Stimulated activated CD8-positive, alpha-beta memory T cell treated with anti-CD3 and anti-CD28 coated beads, Interleukin-2, amount 100 ng/mL, for 48 hours (primary cell): ENCODE measurements around the gene COL23A1.
"Not testable (repeated sequence)": the region's sequence is repeated elsewhere in the genome, so short reads cannot be mapped to it uniquely, and the experiment has no call there.

Experiments used
- DNase-seq, 2 donors: peaks; one replicate each; pipeline ENCODE4 v3.0.0-alpha.2; 2020; ENCODE audit warnings: low read depth in 2 of 2

Gene COL23A1

DNA sequence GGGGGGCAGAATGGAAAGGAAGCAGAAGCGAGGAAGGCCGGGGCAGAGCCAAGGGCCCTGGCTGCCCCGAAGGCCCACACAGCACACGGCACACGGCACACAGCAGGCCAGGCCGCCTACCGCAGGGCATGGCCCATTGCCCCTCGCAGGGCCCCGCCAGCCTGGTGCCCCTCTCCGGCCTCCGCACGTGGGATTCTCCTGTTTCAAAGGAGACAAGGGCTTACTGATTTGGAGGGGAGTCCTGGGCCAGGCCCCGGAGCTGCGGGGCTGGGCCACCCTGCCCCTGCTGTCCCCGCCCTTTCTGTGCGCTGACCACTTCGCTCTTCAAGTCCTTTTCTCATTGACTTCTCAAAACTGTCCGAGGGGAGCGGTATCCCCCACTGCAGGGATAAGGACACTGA lies 349.9 kb downstream of the COL23A1 start:
- no peak for DNase-seq

DNA sequence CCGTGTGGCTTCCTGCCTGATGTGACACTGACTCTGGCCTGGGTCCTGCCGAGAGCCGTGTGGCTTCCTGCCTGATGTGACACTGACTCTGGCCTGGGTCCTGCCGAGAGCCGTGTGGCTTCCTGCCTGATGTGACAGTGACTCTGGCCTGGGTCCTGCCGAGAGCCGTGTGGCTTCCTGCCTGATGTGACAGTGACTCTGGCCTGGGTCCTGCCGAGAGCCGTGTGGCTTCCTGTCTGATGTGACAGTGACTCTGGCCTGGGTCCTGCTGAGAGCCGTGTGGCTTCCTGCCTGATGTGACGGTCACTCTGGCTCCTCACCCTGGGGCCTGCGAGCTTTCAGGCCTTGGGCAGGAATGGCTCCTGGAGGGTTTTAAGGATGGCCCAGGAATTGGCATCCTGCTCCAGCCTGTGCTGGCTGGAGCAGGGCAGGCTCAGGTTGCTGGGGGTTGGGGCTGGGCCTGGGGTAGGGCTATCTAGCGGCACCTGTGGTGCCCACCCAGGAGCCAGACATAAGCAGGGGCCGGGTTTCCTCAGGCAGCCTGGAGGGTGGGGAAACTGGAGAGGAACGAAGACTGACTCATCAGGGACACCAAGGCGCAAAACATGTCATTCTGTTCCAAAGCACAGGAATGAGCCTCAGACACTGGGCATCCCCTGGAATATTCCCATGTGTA lies 350.4 kb downstream of the COL23A1 start:
- not testable (repeated sequence) for DNase-seq

DNA sequence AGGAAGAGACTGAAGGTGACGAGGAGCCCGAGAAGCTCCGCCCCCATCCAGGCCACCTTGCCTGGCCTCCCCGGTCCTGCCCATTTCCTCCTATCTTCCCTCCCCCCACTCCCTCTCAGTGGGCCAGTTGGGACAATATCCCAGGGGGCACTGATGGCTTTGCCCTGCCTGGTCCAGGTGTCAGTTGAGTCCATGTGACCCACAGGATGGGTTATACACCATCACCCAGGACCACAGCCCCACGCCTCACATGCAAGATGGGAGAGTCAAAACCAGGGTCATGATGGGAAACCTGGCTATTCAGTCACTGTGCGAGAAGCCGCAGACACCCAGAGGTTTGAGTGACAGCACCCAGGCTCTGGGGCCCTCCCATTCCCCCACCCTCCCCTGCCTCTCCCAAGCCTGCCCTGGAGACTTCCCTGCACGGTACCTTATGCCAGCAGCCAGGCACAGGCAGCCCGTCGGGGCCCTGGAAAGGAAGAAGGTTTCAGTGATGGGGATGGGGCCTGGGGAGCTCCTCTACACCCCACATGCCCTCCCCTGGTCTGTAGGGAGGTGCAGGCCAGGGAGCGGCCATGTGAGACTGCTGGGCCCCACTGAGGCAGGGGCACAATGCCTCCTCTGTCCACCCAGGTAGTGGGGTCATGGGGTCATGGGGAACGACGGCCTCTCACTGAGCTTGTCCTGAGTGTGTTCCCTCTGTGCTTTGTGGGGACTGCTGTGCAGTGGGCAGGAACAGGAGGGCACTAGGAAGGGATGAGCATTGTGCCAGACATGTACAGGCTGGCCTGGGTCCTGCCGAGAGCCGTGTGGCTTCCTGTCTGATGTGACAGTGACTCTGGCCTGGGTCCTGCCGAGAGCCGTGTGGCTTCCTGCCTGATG lies 351.2 kb downstream of the COL23A1 start:
- no peak for DNase-seq

DNA sequence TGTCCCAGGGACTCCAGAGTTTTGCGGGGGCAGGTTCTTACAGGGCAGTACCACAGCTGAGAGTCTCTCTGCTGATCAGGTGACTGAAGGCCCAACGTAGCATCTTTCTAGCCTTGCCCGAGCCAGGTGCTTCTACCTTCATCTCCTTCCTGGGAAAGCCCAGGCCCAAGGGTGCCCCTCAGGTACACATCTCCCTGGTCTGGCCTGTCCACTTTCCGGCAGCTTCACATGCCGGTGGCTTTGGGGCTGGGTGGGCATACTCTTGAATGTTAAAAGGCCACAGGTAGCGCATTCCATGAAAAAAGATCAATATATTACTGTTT lies 351.9 kb downstream of the COL23A1 start:
- no peak for DNase-seq

DNA sequence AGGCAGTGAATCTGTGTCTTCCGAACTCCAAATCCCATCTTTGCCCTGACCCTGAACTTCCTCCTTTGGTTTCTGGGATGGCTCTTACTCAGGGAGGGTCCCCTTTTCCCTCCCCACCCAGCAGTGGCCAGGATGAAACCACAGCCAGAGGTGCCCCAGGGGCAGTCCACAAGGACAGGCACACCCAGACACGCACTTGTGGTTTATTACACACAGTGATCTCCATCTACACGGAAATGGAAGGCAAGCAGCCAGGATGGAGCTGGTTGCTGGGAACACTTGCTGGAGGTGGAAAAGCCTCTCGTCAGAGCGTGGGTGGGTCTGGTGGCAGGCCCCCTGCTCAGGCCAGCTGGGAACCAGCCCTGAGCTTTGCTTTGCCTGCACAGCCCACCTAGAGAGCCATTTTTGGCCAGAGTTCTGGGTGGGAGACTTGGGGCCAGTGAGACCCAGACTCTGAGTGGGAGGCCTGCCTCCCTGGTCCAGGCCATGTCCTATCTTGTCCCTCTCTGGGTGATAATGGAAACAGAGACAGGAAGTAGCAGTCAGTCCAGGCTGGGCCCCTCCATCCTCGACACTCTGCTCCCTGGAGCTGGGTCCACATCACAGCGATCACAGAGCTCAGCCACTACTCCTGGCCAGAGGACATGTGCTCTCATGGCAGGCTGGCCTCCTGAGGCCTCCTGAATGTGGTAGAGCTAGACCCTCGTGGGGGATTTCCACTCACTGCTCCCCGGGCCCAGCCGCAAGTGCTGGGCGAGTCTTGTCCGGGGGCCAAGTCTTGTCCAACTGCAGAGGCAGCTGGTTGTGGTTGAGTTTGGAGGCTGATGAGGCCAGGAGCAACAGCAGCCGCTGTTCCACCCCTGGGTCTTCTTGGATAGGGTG lies 352.5 kb downstream of the COL23A1 start:
- DNase-seq, result no peak

DNA sequence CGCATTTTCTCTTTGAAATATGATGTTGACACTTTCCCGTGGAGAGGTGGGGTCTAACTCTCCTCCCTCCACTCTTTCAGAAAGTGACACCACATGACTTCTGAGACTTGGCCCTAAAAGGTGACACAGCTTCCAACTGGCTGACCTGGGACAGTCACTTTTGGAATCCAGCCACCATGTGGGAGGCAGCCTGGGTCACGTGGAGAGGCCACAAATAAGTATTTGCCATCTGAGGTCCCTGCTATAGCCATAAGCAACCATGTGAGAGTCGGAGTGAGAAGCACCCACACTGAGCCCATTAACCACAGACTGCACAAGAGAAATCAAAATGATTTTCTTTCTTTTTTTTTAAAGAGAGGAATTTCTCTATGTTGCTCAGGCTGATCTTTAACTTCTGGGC lies 353.5 kb downstream of the COL23A1 start:
- DNase-seq, result no peak

DNA sequence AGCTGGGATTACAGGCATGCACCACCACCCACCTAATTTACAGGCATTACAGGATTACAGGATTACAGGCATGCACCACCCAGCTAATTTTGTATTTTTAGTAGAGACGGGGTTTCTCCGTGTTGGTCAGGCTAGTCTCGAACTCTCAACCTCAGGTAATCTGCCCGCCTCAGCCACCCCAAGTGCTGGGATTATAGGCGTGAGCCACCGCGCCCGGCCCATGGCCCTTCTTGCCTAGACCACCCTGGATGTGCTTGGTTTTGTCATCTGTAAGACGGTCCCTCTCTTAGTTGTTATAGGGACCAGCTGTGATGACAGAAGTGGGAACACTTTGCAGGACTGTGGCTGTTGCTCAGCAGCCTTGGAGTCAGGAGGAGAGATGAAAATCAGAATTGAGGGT lies 354.1 kb downstream of the COL23A1 start:
- DNase-seq, result no peak

DNA sequence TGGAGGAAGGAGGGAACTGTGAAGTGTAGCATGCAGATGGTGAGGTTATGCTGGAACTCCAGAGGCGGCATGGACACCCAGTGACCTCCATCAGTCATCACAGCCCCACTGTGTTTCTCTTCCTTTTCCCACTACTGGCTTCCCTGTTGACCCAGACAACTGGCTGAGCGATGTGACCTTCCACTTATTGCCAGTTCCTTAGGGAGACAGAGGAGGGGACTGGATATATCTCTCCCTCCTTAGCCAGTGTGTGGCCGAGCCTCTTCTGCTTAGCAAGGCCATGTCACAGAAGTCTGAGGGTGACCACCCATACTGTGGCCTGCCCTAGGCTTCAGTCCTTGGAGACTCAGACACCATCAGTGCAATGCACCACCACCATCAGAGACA lies 354.6 kb downstream of the COL23A1 start:
- no peak for DNase-seq

DNA sequence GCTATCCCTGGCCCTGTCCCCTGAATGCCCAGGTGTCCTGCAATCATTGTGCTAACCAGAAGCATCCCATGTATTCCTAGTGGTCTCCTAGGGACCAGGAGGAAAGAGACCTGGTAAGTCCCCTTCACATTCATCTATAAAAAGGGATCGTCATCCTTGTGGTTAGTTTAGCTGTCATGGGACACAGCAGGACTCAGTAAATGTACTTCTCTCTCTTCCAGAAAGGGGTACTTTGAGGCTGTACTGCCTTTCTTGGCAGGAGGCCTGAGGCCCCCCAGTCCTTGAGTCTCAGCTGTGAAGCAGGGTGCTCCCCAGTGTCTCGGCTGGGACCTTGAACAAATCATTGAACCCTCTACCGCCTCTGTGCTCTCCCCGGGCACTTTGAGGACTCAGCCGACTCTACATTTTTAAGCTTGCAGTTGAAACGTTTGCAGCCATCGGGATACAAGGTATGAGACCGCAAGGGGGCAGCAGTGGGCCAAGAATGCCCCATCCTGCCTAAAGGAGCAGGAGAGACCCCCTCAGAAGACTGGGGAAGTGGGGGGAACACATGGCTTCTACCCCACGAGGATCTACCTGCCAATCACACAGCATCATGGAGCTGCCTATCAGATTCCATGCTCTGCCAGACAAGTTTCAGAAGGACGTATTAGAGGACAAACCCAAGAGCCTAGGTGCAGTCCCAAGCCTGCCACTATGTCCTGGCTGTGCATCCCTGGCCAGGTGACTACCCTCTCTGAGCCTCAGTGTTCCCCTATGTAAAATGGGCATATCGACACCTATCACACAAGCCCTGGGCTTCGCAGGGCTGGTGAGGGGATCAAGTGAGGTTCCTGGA lies 355.2 kb downstream of the COL23A1 start:
- peak; percentile 74 to 77 for DNase-seq

DNA sequence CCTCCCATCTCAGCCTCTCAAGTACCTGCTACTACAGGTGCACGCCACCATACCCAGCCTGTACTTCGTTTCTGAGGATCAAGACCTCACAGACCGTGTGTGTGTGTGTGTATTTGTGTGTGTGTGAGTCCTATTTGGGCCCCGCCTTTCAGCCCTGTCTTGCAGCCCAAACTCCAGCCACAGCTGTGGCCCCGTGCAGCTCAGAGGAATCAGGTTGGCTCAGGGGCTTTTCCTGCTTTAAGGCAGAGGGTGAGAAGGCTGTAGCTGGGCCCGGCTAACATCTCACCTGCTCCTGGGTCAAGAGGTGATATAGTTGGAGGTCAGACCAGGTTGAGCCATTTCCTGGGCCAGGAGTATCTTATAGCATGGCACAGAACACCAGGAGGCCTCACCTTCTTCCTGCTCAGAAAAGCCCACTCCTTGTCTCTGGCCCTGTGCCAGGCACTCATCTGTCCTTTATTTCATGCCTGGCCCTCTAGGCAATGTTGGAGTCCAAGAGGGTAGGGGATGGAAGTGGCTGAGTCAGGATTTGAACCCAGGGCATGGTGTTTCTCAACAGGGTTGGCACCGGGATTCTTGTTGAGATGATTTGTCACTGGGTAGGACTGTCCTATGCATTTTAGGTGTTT lies 356.0 kb downstream of the COL23A1 start:
- no peak for DNase-seq

DNA sequence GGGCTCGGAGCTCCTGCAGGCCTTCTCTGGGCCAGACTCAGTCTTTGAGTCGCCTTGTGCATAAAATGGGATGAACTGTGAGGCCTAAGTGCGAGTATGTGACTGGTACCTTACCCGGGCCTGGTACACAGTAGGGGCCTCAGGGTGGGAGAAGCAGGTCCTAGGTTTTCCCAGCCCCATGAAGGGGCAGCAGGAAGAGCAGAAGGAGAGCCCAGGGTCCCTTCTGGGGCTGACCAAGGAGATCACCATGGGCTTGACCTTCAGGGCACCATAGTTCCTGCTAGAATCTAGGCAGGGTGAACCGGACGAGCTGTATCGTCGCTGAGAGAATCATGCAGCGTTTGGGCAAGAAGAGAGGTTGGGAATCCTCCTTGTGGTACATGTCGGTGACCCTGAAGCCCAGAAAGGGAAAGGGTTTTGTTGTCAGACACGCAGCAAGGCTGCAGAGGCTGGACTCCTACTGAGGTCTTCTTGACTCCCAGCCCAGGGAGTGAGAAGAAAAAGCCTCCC lies 357.2 kb downstream of the COL23A1 start:
- no peak for DNase-seq

DNA sequence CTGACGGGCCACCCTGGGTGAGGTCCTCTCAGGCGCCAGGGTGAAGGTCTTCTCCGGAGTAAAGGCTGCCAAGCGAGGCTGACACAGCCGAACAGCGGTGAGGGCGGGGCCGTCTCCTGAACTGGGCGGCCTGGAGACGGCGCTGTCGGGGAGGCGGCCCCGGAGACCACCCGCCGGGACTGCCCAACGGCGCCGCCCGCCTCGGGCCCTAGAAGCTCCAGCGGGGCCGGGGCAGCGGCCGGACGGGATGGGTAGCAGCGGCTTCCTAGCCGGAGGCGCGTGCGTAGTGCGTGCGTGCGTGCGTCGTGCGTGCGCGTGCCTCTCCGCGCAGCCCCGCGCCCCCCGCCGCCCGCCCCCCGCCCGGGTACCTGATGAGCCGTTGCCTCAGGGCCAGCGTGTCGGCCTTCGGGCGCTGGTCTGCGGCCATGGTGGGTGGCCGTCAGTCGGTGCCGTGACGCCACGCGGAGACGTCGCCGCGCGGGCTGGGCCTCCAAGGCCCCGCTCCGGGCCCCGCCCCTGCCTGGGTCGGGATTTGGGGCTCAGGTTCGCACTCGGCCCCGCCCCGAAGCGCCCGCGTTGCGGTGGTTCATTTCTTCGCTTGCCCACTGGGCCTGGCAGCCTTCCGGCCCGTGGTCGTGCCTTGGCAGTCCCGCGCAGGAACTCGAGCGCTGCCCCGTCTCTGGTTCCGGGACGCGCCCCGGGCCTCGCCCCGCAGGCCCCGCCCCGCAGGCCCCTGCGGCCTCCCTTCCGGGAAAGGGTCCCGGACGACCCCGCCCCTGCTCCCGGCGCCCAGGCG lies 357.9 kb downstream of the COL23A1 start, which contains the start of gene PHYKPL:
Gene PHYKPL, minus strand, starts transcription at position 679 of the 796 bp plus-strand sequence. Its CDS starts 252 bp downstream, at position 427.
- DNase-seq, result peak; percentile 55 to 62

DNA sequence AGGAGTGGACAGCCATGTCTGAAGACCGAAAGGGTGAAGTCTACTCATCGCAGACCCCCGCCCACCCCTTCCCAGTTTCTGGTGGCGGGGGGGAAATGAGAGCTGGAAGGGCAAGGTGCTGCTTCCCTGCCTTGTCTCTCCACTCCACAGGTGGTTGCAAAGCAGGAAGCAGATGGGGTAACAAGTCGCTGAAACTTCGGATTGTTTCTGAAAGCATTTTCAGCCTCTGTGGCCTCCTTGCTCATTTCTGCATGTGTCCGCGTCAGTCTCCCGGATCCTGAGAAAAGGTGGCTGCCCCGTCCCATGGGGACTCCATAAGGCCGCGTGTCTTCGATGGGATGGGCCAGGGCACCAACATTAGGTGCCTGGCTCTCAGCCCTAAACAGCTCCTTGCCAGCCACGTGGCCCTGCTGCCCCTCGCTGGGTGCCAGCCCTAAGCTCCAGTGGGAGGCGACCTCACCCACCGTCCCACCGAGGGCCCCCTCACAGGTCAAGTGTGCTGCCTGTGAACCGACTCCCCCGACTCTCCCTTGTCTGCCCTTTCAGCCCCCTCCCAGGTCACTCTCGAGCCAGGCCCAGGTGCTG lies 358.6 kb downstream of the COL23A1 start:
- DNase-seq, result no peak

DNA sequence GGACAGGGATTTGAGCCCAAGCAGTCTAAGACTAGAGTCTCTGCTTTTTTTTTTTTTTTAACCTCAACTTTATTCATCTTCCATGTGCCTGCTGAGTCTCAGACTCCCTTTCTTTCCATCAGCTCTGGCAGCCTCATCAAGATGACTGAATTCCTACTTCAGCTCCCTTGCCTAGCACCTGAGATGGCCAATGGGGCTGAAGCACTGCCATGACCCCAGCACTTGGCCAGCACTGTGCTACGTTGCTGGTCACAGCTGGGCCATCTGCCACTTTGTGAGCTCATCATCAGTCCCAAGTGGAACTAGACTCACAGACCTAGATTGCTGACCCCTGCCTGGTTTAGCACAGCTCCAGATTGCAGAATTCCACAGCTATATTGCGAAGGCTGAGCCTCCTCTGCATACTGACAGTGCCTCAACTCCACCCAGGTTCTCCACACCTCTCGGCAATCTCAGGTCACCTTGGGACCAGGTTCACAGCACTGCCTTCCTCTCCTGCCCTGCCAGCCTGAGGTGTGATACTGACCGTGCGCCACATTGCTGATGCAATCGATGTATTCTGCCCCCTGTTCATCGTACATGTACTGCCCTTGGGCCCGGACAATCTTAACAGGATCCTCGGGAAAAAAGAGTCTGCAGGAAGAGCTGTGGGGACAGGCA lies 359.2 kb downstream of the COL23A1 start:
- no peak for DNase-seq

DNA sequence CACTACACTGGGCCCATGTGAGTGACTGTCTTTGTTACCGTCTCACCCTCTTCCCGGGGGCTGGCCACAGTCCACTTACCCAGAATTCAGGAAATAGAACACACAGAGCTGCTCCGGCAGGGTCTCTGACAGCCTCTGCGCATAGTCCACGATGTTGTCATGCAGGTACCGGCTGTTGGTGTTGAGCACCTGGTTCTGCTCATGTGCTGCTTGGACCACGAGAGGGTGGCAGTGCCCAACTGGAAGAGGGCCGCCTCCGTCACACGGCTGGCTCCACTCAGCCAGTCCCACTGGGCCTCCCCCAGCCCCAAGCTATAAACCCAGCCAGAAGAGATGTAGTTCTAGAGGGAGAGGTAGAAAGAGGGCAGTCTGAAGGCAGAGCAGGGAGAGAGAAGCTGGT lies 360.3 kb downstream of the COL23A1 start:
- DNase-seq, result no peak

DNA sequence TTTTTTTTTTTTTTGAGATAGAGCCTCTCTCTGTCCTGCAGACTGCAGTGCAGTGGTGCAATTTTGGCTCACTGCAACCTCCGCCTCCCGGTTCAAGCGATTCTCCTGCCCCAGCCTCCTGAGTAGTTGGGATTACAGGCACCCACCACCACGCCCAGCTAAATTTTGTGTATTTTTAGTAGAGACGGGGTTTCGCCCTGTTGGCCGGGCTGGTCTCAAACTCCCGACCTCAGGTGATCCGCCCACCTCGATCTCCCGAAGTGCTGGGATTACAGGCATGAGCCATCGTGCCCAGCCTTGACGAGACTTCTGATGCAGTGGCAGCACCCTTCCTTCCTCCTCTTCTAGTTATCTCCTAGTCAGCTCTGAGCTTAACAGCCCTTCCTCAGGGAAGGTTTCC lies 361.1 kb downstream of the COL23A1 start:
- DNase-seq, result not testable (repeated sequence)

DNA sequence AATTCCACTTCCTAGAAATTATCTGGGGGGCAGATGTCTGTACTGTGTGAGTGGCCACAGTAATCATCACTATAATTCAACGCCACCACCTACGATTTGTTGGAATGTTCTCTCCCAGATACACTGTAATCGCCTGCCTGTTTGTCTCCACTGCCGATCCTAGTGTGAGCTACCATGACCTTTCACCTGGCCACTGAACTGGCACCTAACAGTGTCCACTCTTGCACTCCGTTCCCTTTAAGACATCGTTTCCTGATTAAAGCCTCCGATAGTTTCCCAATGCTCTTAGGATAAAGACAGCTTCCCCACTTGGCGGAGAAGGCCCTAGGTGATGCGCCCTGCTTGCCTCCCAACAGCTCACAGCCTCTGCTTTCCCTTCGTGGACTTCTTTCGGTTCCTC lies 361.6 kb downstream of the COL23A1 start:
- no peak for DNase-seq

DNA sequence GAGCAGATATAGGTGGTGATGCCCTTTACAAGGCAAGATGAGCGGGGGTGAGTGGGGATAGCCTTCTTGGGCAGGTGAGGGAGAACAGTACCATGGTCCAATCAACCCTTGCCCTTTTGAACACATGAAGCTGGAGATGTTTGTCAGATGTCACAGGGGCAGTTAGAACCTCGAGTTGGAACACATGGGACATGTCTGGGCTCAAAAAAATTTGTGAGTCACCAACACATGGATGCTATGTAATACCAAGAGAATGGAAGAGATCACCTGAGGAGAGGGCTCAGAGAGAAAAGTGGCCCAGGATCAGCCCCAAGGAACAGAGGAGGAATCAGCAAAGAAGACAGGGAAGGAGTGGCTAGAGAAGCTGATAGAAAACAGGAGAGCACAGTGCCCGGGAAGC lies 362.3 kb downstream of the COL23A1 start:
- no peak for DNase-seq

DNA sequence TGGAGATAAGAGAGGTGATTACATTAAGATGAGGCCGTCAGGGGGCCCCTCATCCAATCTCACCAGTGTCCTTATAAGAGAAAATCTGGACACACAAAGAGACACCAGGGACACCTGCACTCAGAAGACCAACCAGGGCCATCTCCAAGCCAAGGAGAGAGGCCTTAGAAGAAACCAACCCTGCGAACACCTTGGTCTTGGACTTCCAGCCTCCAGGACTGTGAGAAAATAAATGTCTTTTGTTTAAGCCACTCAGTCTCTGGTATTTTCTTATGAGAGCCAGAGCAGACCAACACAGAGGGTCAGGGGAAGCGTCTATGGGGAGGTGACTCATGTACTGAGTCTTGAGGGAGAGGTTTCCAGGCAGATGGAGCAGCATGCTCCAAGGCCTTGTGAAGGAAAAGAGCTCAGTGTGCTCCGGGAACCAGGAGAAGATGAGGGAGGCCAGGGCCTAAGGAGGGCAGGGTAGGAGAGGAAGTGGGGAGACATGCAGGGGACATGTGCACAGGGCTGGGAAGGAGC lies 363.0 kb downstream of the COL23A1 start:
- DNase-seq, result no peak
